DND-41 (cell line): Measurements from ENCODE around the gene RASSF8.

Source experiments
- EZH2 ChIP-seq: IDR thresholded peaks from 3 replicates; pipeline ENCODE4 v1.6.1; 2012; ENCODE audit warnings: borderline replicate concordance, low read depth, mild to moderate bottlenecking, moderate library complexity, low read length, inconsistent platforms; ENCODE audit not compliant: severe bottlenecking
- TF ChIP-seq, protein P1 (sequence below): IDR thresholded peaks from 2 replicates; pipeline ENCODE4 v1.5.1; 2012; ENCODE audit warnings: borderline replicate concordance, low read length, moderate library complexity, mild to moderate bottlenecking; ENCODE audit not compliant: poor library complexity, severe bottlenecking; ENCODE audit errors: extremely low read depth

DNA sequence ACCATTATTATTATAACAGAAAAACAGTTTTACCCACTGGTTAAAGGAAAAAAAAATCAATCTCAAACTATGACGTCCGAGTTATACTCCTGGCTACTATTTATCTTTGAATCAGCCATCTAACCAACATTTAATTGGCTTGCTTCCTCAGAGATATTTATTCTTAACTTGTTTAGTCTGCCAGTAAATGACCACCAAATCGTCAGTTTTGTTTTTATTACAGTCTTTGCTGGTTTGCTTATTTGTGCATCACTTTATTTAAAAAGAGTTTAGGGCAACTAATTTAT is 71.2 kb downstream of the RASSF8 start:
- TF ChIP-seq, protein P1, sequence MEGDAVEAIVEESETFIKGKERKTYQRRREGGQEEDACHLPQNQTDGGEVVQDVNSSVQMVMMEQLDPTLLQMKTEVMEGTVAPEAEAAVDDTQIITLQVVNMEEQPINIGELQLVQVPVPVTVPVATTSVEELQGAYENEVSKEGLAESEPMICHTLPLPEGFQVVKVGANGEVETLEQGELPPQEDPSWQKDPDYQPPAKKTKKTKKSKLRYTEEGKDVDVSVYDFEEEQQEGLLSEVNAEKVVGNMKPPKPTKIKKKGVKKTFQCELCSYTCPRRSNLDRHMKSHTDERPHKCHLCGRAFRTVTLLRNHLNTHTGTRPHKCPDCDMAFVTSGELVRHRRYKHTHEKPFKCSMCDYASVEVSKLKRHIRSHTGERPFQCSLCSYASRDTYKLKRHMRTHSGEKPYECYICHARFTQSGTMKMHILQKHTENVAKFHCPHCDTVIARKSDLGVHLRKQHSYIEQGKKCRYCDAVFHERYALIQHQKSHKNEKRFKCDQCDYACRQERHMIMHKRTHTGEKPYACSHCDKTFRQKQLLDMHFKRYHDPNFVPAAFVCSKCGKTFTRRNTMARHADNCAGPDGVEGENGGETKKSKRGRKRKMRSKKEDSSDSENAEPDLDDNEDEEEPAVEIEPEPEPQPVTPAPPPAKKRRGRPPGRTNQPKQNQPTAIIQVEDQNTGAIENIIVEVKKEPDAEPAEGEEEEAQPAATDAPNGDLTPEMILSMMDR, result no peak
- no peak for TF ChIP-seq EZH2
